HepG2 (cell line): ENCODE data around the gene CYSRT1. TPM values are rescaled to one million over a fixed set of nuclear protein-coding genes. Genes with fewer than 3 reads are reported as not detected.
A peak's percentile ranks its signal among the peaks of the same experiment; 100 is the strongest.

Experiments
- ARID2 ChIP-seq: sonication (generic); formaldehyde crosslinking; IDR thresholded peaks from 2 replicates; pipeline ENCODE4 v1.8.1; 2022; ENCODE audit warnings: mild to moderate bottlenecking, missing genetic modification reagents, borderline replicate concordance
- DNMT3B ChIP-seq: conservative IDR thresholded peaks from 2 replicates; pipeline ENCODE4 v1.6.1; 2016; ENCODE audit warnings: missing biosample characterization, control low read depth
- HNRNPL ChIP-seq: fragments of 200-400 bp; formaldehyde crosslinking; IDR thresholded peaks from 2 replicates; pipeline ENCODE4 v1.6.1; 2017; ENCODE audit warnings: mild to moderate bottlenecking, low read depth, low read length
- HOXA7 ChIP-seq: sonication (generic); formaldehyde crosslinking; IDR thresholded peaks from 2 replicates; pipeline ENCODE4 v1.8.1; 2022; ENCODE audit warnings: mild to moderate bottlenecking, missing genetic modification reagents, moderate library complexity
- KAT8 ChIP-seq: IDR thresholded peaks from 2 replicates; pipeline ENCODE4 v1.6.1; 2016; ENCODE audit warnings: missing genetic modification reagents, missing compliant biosample characterization
- NFE2L2 ChIP-seq: fragments of 150-350 bp; IDR thresholded peaks from 2 replicates; pipeline ENCODE4 v1.6.1; 2014; ENCODE audit warnings: low read length
- NR2C2 ChIP-seq: sonication (generic); formaldehyde crosslinking; IDR thresholded peaks from 2 replicates; pipeline ENCODE4 v1.4.0; 2020; ENCODE audit warnings: missing genetic modification reagents, mild to moderate bottlenecking, moderate library complexity, borderline replicate concordance
- PHF20 ChIP-seq: sonication (generic); formaldehyde crosslinking; IDR thresholded peaks from 2 replicates; pipeline ENCODE4 v1.5.0; 2020; ENCODE audit warnings: mild to moderate bottlenecking, missing genetic modification reagents
- SRY ChIP-seq: sonication (generic); formaldehyde crosslinking; IDR thresholded peaks from 2 replicates; pipeline ENCODE4 v1.8.0; 2022; ENCODE audit warnings: mild to moderate bottlenecking, missing genetic modification reagents
- TBL1XR1 ChIP-seq: fragments of 150-350 bp; IDR thresholded peaks from 2 replicates; pipeline ENCODE4 v1.6.1; 2014; ENCODE audit warnings: borderline replicate concordance, low read length; ENCODE audit not compliant: partially characterized antibody
- TBP ChIP-seq: sonication (generic); formaldehyde crosslinking; IDR thresholded peaks from 2 replicates; pipeline ENCODE4 v1.5.0; 2020; ENCODE audit warnings: missing genetic modification reagents
- TP53 ChIP-seq: sonication (generic); formaldehyde crosslinking; conservative IDR thresholded peaks from 2 replicates; pipeline ENCODE4 v1.4.0; 2020; ENCODE audit warnings: missing genetic modification reagents
- ZMYM3 ChIP-seq: sonication (generic); formaldehyde crosslinking; IDR thresholded peaks from 2 replicates; pipeline ENCODE4 v1.5.1; 2020; ENCODE audit warnings: mild to moderate bottlenecking, missing genetic modification reagents
- ZNF3 ChIP-seq: IDR thresholded peaks from 2 replicates; pipeline ENCODE4 v1.7.0; 2017; ENCODE audit warnings: inconsistent platforms
- ZNF766 ChIP-seq: sonication (generic); formaldehyde crosslinking; IDR thresholded peaks from 2 replicates; pipeline ENCODE4 v1.5.0; 2020; ENCODE audit warnings: missing genetic modification reagents, borderline replicate concordance
- ZNF83 ChIP-seq: sonication (generic); formaldehyde crosslinking; IDR thresholded peaks from 2 replicates; pipeline ENCODE4 v1.4.0; 2020; ENCODE audit warnings: missing genetic modification reagents, mild to moderate bottlenecking, borderline replicate concordance
- ZNF891 ChIP-seq: sonication (generic); formaldehyde crosslinking; IDR thresholded peaks from 2 replicates; pipeline ENCODE4 v1.5.0; 2020; ENCODE audit warnings: mild to moderate bottlenecking, missing genetic modification reagents
- ZSCAN22 ChIP-seq: sonication (generic); formaldehyde crosslinking; IDR thresholded peaks from 2 replicates; pipeline ENCODE4 v1.4.0; 2020; ENCODE audit warnings: mild to moderate bottlenecking, missing genetic modification reagents
- ZZZ3 ChIP-seq: sonication (generic); formaldehyde crosslinking; IDR thresholded peaks from 2 replicates; pipeline ENCODE4 v1.4.0; 2020; ENCODE audit warnings: missing genetic modification reagents, mild to moderate bottlenecking, borderline replicate concordance
- polyA plus RNA-seq, 8 experiments: library from polyadenylated mRNA; depleted of rRNA in 3 of 8; stranded (reverse) in 7 of 8; unstranded in 1 of 8; fragments of >200 nt; fragmentation: Illumina TruSeq in 4 of 8; extraction: Trizol in 4 of 8; gene quantifications; 2 replicates each; pipeline versions ENCODE4 v1.2.1 to v1.2.3, GENCODE V29; 2011 to 2016; ENCODE audit warnings: low read depth in 4 of 8, missing spikeins in 1 of 8, mixed read lengths in 1 of 8; ENCODE audit not compliant: insufficient read depth in 1 of 8
- total RNA-seq, 5 experiments: library from RNA; depleted of rRNA; stranded (reverse); fragments of >200 nt; fragmentation: Illumina TruSeq; extraction: Trizol; gene quantifications; 2 replicates each; pipeline ENCODE4 v1.2.3, GENCODE V29; 2016; ENCODE audit warnings: low read depth in 1 of 5
- TF ChIP-seq, protein P1 (sequence below): conservative IDR thresholded peaks from 2 replicates; pipeline ENCODE4 v1.6.1; 2018; ENCODE audit warnings: missing genetic modification reagents
- TF ChIP-seq, protein P2 (sequence below): sonication (generic); formaldehyde crosslinking; IDR thresholded peaks from 2 replicates; pipeline ENCODE4 v1.4.0; 2020; ENCODE audit warnings: missing genetic modification reagents
- TF ChIP-seq, protein P3 (sequence below): sonication (generic); formaldehyde crosslinking; IDR thresholded peaks from 2 replicates; pipeline ENCODE4 v1.4.0; 2020; ENCODE audit warnings: missing genetic modification reagents, borderline replicate concordance

Gene CYSRT1
- total and polyA plus RNA-seq, 2 of the 13 experiments (the other 11 are each of a cell fraction or from before 2014, with no cell fraction given) = 1.5 to 2.1 TPM

DNA sequence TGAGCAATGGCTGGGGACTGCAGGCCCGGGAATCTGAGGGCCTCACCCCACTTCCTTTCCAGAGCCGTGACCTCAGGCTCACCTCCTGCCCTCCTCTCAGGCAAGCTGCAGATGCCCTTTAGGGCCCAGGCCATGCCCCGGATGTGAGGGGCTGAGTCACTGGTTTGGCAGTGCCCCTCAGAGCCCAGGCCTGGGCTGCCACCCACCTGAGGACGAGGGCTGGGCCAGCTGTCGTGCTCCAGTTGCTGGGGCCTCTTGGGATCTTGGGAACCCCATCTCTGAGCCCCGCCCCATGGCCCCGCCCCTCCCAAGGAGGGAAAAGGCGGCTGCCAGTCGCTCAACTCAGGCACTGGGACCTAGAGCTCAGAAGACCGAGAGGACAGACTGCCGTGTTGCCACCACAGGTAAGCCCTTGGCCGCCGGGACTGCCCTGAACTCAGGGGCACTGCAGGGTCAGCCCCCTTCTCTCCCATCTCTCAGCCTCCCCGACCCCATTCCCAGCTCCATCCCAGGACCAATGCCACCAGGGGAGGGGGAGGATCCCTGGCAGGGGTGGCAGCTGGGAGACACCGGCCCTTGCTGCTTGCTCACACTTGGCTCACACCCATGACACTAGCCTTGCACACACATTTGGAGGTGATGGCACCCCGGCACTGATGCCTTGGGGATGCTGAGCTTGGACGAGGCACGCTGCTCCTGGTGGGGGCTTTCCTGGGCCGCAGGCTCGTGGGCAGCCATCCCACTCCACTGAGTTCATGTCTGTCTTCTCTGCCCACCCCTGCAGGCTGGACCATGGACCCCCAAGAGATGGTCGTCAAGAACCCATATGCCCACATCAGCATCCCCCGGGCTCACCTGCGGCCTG is at the start of gene CYSRT1 (continued):
- TF ChIP-seq, protein P1, sequence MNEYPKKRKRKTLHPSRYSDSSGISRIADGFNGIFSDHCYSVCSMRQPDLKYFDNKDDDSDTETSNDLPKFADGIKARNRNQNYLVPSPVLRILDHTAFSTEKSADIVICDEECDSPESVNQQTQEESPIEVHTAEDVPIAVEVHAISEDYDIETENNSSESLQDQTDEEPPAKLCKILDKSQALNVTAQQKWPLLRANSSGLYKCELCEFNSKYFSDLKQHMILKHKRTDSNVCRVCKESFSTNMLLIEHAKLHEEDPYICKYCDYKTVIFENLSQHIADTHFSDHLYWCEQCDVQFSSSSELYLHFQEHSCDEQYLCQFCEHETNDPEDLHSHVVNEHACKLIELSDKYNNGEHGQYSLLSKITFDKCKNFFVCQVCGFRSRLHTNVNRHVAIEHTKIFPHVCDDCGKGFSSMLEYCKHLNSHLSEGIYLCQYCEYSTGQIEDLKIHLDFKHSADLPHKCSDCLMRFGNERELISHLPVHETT (CRISPR knock-in tag) = no peak
- no peak for TF ChIP-seq ZSCAN22 (CRISPR knock-in tag)
- no peak for TF ChIP-seq ZMYM3 (CRISPR knock-in tag)
- TF ChIP-seq SRY (CRISPR knock-in tag) = peak; percentile 26; the same call in 1 of the 2 replicates
- TF ChIP-seq TBP = no peak
- TF ChIP-seq, protein P2, sequence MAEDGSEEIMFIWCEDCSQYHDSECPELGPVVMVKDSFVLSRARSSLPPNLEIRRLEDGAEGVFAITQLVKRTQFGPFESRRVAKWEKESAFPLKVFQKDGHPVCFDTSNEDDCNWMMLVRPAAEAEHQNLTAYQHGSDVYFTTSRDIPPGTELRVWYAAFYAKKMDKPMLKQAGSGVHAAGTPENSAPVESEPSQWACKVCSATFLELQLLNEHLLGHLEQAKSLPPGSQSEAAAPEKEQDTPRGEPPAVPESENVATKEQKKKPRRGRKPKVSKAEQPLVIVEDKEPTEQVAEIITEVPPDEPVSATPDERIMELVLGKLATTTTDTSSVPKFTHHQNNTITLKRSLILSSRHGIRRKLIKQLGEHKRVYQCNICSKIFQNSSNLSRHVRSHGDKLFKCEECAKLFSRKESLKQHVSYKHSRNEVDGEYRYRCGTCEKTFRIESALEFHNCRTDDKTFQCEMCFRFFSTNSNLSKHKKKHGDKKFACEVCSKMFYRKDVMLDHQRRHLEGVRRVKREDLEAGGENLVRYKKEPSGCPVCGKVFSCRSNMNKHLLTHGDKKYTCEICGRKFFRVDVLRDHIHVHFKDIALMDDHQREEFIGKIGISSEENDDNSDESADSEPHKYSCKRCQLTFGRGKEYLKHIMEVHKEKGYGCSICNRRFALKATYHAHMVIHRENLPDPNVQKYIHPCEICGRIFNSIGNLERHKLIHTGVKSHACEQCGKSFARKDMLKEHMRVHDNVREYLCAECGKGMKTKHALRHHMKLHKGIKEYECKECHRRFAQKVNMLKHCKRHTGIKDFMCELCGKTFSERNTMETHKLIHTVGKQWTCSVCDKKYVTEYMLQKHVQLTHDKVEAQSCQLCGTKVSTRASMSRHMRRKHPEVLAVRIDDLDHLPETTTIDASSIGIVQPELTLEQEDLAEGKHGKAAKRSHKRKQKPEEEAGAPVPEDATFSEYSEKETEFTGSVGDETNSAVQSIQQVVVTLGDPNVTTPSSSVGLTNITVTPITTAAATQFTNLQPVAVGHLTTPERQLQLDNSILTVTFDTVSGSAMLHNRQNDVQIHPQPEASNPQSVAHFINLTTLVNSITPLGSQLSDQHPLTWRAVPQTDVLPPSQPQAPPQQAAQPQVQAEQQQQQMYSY (CRISPR knock-in tag) = no peak
- TF ChIP-seq ZNF891 (CRISPR knock-in tag) = 0 out of 2 replicates have a peak, but pooled peaks have one; percentile 3
- TF ChIP-seq ZNF3 (CRISPR knock-in tag) = no peak
- no peak for TF ChIP-seq ARID2 (CRISPR knock-in tag)
- no peak for TF ChIP-seq ZNF83 (CRISPR knock-in tag)
- no peak for TF ChIP-seq TBL1XR1
- no peak for TF ChIP-seq NFE2L2
- TF ChIP-seq DNMT3B = no peak
- no peak for TF ChIP-seq PHF20 (CRISPR knock-in tag)
- no peak for TF ChIP-seq ZNF766 (CRISPR knock-in tag)
- no peak for TF ChIP-seq HOXA7 (CRISPR knock-in tag)
- no peak for TF ChIP-seq NR2C2 (CRISPR knock-in tag)
- no peak for TF ChIP-seq ZZZ3 (CRISPR knock-in tag)
- 0 out of 2 replicates have a peak, but pooled peaks have one; percentile 25 for TF ChIP-seq HNRNPL
- TF ChIP-seq, protein P3, sequence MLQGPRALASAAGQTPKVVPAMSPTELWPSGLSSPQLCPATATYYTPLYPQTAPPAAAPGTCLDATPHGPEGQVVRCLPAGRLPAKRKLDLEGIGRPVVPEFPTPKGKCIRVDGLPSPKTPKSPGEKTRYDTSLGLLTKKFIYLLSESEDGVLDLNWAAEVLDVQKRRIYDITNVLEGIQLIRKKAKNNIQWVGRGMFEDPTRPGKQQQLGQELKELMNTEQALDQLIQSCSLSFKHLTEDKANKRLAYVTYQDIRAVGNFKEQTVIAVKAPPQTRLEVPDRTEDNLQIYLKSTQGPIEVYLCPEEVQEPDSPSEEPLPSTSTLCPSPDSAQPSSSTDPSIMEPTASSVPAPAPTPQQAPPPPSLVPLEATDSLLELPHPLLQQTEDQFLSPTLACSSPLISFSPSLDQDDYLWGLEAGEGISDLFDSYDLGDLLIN (CRISPR knock-in tag) = no peak
- no peak for TF ChIP-seq KAT8
- TF ChIP-seq TP53 (CRISPR knock-in tag) = no peak
- TF ChIP-seq, all 625 proteins: peak for 7
